ENCODE measurements around the gene EDN3.

Gene EDN3, protein sequence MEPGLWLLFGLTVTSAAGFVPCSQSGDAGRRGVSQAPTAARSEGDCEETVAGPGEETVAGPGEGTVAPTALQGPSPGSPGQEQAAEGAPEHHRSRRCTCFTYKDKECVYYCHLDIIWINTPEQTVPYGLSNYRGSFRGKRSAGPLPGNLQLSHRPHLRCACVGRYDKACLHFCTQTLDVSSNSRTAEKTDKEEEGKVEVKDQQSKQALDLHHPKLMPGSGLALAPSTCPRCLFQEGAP

DNA sequence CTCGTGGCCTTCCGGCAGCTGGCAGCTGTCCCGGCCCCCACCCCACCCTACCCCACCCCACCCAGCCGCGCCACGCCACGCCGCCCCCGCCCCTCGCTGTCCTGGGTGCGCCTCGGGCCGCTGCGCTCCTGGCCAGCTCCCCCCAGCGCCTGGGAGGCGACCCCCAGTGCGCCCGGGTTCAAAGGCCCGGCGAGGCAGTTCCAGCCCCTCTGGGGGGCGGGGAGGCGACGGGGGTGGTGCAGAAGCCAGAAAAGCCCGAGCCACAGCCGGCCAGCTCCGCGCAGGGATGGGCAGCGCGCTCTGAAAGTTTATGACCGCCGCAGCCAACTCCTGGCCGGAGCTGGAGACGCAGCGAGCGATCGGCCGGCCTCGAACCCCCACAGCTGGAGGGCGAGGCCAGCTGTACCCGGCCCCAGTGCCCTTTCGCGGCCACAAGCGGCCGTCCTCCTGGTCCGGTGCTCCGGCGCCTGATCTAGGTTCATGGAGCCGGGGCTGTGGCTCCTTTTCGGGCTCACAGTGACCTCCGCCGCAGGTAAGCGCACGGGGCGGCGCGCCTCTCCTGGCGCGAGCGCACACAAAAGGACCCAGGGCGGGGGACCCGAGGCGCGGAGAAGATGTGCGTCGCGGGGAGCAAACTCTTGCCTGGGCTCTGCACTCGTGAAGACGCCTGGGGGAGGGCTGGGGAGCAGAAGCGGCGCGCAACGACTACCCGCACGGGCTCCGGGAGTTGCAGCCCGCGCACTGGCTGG, at the start of gene EDN3:
Gene EDN3 (plus strand): TSS at position 279 of the 749 bp plus-strand sequence. CDS start 202 bp downstream, at position 481.
- DNase-seq (ENCODE audit: low read depth) = no peak

DNA sequence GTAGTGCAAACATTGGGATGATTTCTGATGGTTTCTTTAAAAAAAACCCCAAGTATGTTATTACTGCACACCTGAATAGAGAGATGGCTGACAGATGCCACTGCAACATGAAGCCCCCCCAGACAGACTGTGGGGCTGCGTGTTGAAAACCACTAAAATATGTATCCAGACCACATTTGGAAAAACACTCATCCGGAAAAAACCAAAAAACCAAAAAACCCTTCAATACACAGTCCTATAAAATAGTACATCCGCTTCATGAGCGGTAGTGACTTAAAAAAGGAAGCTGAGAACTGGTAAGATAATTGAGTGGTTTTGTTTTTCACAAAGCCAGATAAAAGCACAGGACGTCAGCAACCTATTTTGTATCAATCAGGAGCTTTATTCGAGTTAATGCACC, 47.1 kb upstream of the EDN3 start:
- DNase-seq (ENCODE audit: low read depth) = no peak

DNA sequence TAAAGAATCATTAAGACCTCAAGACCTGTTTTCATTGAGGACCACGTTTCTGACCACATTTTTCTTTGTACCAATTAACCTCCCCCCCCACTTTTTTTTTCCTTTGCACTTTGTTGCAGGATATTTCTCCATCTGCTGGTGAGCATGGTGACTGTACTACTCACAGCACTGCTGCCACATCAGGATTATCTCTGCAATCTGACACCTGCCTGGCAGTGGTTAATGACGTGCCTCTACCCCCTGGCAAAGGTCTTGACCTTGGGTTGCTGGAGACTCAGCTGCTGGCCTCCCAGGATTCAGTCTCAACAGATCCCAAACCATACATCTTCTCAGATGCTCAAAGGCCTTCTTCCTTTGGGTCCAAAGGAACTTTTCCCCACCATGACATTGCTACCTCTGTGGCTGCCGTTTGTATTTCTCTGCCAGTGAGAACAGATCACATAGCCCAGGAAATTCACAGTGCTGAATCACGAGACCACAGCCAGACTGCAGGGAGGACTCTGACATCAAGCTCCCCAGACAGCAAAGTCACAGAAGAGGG, 46.6 kb upstream of the EDN3 start:
- DNase-seq (ENCODE audit: low read depth) = no peak

DNA sequence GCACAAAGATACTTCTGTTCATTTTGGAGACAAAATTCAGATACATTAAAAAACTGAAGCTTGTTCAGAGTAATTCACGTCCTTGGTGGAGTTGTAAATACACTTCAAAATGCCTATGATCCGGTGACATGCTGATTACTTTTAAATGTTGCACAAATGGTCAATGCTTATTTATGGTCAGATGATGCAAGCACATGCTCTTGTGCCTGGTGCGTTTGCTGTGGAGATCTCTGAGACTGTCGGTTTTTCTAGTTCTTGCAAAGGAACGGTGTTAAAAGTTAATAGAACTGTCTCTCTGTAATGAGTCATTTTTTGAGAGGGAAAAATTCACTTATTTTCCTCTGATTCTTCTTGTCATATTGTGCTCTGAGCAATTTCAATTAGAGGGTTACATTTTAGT, 45.2 kb upstream of the EDN3 start:
- DNase-seq (ENCODE audit: low read depth) = no peak

DNA sequence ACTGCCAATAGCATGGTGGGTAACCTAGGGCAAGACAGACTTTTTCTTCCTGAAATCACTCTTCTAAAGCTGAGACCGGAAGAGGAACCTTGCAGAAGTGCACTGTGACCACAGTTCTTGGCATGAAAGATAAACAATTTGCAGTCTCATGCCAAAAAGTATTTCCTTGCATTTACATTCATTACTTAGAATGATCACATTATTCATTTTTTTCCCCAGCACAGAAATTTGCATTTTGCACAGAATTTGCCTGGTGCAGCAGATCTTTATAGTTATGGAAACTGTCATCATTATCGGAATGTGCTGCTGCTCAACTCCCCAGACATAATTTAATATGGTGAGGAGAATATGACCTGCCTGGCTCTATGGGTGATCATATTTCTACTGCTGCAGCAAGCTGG, 42.2 kb upstream of the EDN3 start:
- DNase-seq (ENCODE audit: low read depth) = no peak

DNA sequence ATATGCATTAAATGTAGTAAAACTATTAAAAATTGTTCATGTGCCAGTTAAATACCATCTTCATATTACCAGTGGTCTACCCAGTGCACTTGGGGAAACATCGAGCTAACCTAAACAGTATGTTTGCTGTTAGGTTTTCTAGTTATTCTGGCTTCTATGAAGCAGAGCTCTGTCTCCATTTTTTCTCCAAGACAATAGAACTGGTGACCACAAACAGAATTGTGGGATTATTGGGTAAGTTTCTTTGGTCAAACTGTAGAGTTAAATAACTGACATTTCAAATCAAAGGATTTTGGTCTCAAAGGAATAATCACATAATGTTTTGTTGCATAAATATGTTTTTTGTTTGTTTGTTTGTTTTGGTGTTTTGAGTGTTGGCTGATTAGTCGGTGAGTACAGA, 40.5 kb upstream of the EDN3 start:
- DNase-seq (ENCODE audit: low read depth) = no peak

DNA sequence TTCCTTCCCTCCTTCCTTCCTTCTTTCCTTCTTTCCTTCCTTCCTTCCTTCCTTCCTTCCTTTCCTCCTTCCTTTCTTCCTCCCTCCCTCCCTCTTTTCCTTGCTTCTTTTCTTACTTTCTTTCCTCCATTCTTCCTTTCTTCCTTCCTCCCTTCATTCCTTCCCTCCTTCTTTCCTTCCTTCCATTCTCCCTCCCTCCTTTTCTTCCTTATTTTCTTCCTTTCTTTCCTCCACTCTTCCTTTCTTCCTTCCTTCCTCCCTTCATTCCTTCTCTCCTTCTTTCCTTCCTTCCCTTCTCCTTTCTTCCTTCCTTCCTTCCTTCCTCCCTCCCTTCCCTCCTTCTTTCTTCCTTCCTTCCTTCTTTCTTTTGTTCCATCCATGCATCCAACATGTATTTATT, 35.1 kb upstream of the EDN3 start:
- DNase-seq (ENCODE audit: low read depth) = no peak

DNA sequence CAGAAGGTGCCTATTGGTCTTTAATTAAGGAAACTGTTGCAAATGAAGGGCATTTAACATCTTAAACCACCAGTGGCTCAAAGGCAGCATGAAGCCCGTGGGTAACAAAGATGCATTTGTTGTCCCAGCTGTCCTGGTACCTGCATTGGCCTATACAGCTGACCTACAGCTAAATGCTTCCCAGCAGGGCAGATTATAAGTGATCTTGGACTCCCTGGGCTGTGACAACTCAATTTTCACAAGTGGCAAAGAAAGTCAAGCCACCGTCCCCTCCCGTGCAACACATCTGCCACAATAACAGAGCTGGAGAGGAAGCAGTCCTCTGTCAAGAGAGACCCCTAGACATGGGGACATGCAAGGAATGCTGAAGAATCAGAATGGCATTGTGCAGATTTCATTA, 31.5 kb upstream of the EDN3 start:
- no peak for DNase-seq (ENCODE audit: low read depth)

DNA sequence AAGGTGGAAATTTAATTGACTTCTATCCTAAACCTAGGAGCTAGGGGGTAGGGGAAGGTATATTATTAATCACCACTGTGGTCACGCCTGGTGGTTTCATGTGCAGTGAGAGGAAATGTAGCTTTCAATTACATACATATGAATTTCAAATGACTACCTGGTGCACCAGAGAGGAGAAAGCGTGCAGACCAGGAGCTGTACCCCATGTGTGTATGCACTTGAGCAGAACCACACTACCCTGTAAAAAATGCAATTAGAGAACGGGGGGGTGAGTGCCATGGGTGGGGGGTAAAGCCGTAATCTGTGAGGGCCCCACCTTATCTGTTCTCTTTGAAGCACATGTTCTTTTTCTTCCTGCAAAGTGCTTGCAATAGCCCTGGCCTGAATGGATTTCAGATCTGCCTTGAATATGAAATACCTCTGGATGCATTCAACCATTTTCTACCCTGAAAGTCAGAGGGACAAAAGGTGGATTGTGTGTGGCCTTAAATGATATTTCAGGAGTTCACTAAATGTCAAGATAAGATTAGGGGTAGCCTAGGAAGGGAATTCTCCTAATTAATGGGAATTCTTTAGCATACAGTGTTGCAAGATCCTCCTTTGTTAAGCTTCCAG, 30.9 kb upstream of the EDN3 start:
- no peak for DNase-seq (ENCODE audit: low read depth)

DNA sequence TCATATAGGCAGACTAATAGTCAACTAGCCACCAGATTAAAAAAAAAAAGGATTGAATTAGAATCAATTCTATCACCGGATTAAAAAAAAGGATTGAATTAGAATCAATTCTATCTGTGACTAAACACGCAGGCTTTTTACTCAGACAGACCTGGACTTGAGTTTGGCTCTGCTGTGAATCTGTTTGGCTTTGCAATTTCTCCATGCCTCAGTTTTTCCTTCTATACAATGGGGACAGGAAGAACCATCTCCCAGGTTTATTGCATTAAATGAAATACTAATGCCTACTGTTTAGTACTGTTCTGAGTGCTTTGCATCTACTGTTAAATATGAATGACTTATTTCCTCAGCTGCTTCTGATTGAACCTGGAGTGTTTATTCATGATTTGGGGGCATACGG, 30.0 kb upstream of the EDN3 start:
- no peak for DNase-seq (ENCODE audit: low read depth)

DNA sequence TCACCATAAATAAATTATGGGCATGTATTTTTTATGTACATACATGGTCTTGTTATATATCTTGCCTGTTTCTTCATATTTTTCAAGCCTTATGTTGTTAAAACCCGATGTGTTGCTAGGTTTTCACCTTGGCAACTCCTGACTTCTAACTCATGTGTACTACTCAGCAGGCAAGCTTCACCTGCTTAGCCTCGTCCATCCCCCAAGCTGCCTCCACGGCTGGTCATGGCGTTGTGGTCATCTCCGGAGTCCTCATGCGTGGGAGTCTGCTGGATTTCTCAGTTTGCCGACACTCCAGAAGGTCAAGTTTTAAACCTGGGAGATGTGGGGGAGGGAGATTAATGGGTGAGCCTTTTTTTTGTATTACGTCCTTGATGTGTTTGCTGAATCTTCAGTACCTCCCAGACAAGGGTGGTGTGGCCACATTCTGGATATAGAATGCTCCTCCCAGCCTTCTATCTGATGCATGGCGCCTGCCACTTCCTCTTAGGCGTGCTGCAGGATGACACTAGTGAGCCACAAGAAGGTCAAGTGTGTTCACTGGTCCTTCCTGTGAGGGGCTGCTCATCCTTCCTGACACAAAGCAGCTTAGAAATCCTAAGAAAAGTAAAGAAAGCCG, 26.6 kb upstream of the EDN3 start:
- no peak for DNase-seq (ENCODE audit: low read depth)

DNA sequence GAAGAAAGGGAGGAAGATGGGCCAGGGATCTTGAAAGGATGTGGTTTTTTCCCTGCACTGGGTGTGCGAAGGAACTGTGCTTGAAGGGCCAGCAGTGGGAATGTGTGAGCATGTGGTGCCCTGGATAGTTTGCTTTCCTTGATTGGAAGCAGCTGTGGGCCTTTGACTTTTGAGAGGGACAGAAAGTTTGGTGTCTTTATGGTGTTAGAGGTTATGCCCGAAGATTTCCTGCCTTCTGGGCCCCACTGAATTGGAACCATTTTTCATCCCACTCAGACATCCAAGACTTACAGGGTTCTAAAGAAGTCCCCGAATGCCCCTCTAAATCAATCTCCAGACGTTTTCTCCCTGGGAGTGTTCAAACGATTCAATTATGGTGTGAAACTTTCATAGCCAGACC, 23.5 kb upstream of the EDN3 start:
- no peak for DNase-seq (ENCODE audit: low read depth)

DNA sequence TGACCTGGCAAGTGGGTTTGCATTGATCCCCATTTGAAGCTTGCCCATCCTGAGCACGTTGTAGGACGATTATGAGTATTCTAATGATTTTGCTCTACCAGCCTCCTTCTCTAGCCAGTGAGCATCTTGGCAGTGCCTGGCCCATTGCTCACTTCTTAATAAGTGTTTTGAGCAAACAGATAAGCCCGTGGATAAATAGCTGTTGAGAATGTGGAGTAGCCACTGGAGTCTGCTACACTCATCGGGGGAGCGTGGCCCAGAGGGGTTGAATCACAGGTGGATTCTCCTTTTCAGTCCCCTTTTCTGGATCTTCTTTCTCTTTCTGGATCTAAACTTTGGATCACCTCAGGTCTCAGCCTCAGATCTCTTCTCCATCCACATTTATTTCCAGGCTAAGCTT, 15.9 kb upstream of the EDN3 start:
- no peak for DNase-seq (ENCODE audit: low read depth)

DNA sequence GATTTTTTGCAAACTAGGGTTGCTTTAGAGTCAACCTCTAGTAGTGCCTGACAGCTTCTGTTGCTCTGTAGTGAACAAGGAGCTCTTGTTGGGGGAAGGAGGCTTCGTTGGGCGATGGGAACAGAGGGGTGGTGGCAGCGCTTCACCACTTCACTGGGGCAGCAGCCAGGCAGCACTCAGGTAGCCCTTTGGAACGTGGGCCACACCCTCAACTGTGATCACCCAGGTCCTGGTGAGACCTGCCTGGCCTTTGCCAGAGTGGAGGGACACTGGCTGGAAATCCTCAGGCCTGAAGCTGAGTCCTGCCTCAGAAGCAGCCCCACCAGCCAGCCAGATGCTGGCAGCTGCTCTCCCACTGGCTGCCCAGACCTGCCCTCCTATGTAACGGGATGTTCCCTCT, 10.4 kb upstream of the EDN3 start:
- DNase-seq (ENCODE audit: low read depth) = no peak

DNA sequence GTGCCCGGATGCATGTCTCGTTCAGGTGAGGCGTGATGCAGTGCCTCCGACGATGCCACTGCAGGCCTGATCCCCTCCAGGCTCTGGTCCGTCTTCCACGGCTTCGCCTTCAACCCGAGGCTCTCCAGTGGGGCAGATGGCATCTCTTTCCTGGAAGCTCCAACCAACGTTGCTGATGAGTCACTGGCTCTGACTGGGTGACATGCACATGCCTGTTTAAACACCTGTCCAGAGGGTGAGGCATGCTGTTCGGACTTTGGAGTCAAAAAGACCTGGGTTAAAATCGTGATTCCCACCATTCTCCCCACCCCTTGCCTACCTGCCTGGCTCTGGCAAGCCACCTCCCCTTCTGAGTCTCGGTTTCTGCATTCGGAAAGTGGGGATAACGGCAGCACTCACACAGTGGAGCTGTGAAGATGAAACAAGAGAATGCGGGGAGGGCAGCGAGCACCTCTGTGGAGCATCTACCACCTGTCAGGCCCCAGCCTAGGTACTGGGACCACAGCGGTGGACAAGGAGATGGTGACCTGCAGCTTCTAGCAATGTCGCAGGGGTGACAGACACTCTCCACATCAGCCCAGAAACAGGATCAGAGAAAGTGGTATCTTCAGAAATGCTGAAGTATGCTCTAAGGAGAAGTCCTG, 8.5 kb upstream of the EDN3 start:
- no peak for DNase-seq (ENCODE audit: low read depth)

DNA sequence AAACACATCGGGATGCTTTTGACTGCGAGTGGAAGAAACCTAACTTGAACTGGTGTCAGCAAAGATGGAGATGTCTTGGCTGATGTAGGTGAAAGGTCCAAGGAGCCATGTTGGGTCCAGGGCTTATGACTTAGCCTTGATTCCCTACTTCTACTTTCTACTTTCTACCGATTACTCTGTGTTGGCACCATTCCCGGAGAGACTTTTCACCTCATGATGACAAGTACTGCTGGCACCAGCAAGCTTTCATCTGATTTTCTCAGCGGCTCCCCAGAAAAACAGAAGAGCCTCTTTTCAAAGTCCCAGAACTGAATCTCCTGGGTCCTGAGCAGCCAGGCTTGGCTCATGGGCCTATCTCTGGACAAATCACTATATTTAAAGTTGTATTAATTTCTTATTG, 4.9 kb upstream of the EDN3 start:
- DNase-seq (ENCODE audit: low read depth) = no peak

DNA sequence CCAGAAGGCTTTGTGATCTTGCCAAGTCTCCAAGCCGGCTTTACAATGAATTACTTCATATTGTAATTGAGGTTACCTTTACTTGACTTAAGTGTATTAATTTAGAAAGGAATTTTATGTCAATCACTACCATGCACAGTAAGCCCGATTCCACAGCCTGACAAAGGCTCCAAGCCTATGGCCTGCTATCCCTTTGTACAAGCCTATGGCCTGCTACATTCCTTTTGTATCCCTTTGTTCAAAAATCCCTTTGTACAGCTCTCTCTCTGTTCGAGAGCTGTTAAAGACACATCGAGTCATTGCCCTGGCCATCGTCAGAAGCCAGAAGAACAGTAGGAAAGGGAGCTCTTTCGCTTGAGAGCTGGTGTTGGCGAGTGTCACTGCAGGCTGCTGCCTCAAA, 2.7 kb upstream of the EDN3 start:
- no peak for DNase-seq (ENCODE audit: low read depth)

DNA sequence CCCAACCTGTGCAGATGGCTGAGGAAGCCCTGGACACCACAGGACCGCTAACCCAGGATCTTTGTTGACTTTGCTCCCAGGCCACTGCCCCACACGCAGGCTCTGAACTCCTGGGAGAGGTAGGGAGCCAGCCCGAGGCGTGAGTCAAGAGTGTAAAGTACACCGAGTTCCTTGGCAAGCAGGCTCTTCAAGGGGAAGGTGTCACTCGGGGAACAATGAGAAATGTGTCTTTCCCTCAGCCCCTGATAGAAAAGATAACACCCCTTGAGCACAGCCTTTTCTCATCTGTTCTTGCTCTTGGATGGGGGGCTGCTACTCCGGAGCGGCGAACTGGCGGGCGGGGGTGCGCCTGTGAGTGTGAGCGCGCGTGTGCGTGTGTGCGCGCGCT, 472 bp upstream of the EDN3 start:
- no peak for DNase-seq (ENCODE audit: low read depth)

DNA sequence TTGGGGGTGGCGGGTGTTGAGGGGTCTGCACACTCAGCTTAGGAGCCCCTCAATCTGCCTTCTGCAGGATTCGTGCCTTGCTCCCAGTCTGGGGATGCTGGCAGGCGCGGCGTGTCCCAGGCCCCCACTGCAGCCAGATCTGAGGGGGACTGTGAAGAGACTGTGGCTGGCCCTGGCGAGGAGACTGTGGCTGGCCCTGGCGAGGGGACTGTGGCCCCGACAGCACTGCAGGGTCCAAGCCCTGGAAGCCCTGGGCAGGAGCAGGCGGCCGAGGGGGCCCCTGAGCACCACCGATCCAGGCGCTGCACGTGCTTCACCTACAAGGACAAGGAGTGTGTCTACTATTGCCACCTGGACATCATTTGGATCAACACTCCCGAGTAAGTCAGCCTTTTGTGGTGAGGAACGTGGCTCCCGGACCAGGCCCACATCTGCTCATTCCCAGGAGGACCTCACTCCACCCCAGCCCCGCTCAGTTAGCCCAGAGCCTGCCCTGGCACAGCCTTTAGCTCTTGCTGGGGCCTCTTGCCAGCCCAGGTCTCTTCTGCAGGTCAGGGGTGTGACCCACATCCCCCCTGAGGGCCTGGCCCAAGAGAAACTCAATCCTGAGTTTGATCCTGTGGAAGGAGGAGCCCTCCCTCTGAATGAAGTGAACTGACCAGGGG, 1.1 kb downstream of the EDN3 start:
- no peak for DNase-seq (ENCODE audit: low read depth)

DNA sequence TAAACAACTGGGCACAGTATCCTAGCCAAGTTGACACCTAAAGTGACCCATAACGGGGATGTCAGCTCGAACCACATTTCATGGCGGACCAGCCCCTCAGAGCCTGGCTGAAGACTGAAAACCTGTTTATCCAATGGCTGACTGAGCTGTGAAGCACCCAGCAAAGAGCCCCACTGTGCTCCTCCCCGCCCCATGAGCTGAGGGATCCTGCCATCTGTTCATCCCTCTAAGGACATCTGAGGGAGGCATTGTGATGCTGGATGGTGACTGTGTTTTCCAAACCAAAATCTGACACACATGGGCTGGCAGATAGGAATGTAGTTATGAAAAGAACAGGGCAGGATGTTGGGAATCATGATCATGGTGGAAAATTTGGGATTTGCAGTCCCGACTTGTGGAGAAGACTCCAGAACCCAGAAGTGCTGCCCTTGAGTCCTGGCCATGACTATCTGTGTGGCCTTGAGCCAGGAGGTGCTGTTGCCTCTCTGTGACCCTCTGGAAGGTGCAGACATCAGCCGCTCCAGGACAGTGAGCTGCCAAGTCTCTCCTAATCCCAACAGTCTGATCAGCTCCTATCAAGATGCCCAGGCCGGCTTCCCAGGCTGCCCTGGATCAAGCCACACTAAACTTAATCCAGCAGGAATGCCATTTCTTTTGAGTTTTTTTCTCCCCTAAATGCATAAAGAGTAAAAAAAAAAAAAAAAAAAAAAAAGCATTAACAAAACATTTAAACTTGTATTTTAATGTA, 5.7 kb downstream of the EDN3 start:
- no peak for DNase-seq (ENCODE audit: low read depth)

DNA sequence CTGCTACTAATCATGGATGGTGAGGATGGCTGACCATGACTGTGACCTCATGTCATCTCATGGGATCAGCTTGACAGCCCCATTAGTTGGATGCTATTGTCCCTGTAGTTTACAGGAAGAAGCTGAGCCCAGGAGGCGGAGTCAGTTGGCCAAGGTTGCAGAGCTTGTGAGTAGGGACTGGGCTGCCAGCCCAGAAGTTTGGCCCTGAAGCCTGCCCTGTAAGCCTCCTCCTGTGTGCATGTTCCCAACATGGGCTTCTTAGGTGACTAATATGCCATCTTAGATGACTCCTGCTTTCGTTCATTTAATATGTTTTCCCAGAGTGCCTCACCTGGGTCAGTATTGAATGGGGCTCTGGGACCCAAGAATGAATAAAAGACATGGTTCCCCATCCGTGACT, 6.9 kb downstream of the EDN3 start:
- DNase-seq (ENCODE audit: low read depth) = no peak
